NB4 (cell line): ENCODE results near the gene MEGF9.

Source experiments
- CTCF ChIP-seq: IDR thresholded peaks from one replicate; pipeline ENCODE4 v1.5.1; 2012; ENCODE audit warnings: low read depth, low read length
- MYC ChIP-seq: IDR thresholded peaks from 2 replicates; pipeline ENCODE4 v1.6.1; 2011; ENCODE audit warnings: low read depth, low read length

GRCh38 chr9:120708526-120709224 lies 5.6 kb downstream of the MEGF9 start:
- TF ChIP-seq CTCF (no peak), MYC (no peak)
